WTC11 (cell line): ENCODE data around the gene XPR1.

Experiments
- AFF4 ChIP-seq: sonication (generic); formaldehyde crosslinking; IDR thresholded peaks from 2 replicates; pipeline ENCODE4 v1.8.1; 2023; ENCODE audit warnings: mild to moderate bottlenecking, missing genetic modification reagents, borderline replicate concordance
- CDX4 ChIP-seq: fragments of 250-450 bp; sonication (Bioruptor Pico); IDR thresholded peaks from 2 replicates; pipeline ENCODE4 v1.9.0; 2021; ENCODE audit warnings: moderate library complexity, mild to moderate bottlenecking, inconsistent platforms, borderline replicate concordance
- CREB1 ChIP-seq: sonication (generic); formaldehyde crosslinking; IDR thresholded peaks from 2 replicates; pipeline ENCODE4 v1.8.0; 2023; ENCODE audit warnings: mild to moderate bottlenecking, missing genetic modification reagents
- CTCF ChIP-seq: fragments of 200-600 bp; IDR thresholded peaks from 2 replicates; pipeline ENCODE4 v1.8.0; 2022; ENCODE audit warnings: antibody characterized with exemption
- ELF4 ChIP-seq: sonication (generic); formaldehyde crosslinking; IDR thresholded peaks from 2 replicates; pipeline ENCODE4 v1.8.1; 2022; ENCODE audit warnings: low read depth, mild to moderate bottlenecking, moderate library complexity, missing genetic modification reagents
- FOXJ3 ChIP-seq: sonication (generic); formaldehyde crosslinking; IDR thresholded peaks from 2 replicates; pipeline ENCODE4 v1.9.0; 2021; ENCODE audit warnings: missing genetic modification reagents, mild to moderate bottlenecking, borderline replicate concordance
- GABPB1 ChIP-seq: sonication (generic); formaldehyde crosslinking; IDR thresholded peaks from 2 replicates; pipeline ENCODE4 v1.8.1; 2023; ENCODE audit warnings: mild to moderate bottlenecking, missing genetic modification reagents
- IRF2 ChIP-seq: sonication (generic); formaldehyde crosslinking; IDR thresholded peaks from 2 replicates; pipeline ENCODE4 v1.8.0; 2022; ENCODE audit warnings: low read depth, missing genetic modification reagents, borderline replicate concordance
- JUN ChIP-seq: sonication (generic); formaldehyde crosslinking; IDR thresholded peaks from 2 replicates; pipeline ENCODE4 v1.8.0; 2023; ENCODE audit warnings: mild to moderate bottlenecking, missing genetic modification reagents
- MAX ChIP-seq: sonication (generic); formaldehyde crosslinking; IDR thresholded peaks from 2 replicates; pipeline ENCODE4 v1.8.0; 2022; ENCODE audit warnings: mild to moderate bottlenecking, missing genetic modification reagents
- PREB ChIP-seq: sonication (generic); formaldehyde crosslinking; IDR thresholded peaks from 2 replicates; pipeline ENCODE4 v1.8.1; 2022; ENCODE audit warnings: mild to moderate bottlenecking, missing genetic modification reagents, moderate library complexity, borderline replicate concordance
- SP1 ChIP-seq: sonication (generic); formaldehyde crosslinking; conservative IDR thresholded peaks from 2 replicates; pipeline ENCODE4 v1.8.1; 2022; ENCODE audit warnings: missing genetic modification reagents
- ZNF423 ChIP-seq: fragments of 250-450 bp; sonication (Bioruptor Pico); IDR thresholded peaks from 2 replicates; pipeline ENCODE4 v2.1.2; 2022; ENCODE audit warnings: mild to moderate bottlenecking, moderate library complexity
- ZNF425 ChIP-seq: fragments of 250-450 bp; sonication (Bioruptor Pico); conservative IDR thresholded peaks from 2 replicates; pipeline ENCODE4 v1.9.0; 2021; ENCODE audit warnings: mild to moderate bottlenecking

- TF ChIP-seq GABPB1 (CRISPR knock-in tag), result no peak
- TF ChIP-seq JUN, result no peak
- TF ChIP-seq CTCF, result no peak
- no peak for TF ChIP-seq PREB (CRISPR knock-in tag)
- no peak for TF ChIP-seq ZNF423 (CRISPR knock-in tag)
- TF ChIP-seq CREB1, result no peak
- no peak for TF ChIP-seq SP1
- no peak for TF ChIP-seq MAX (CRISPR knock-in tag)
- TF ChIP-seq CDX4 (CRISPR knock-in tag), result no peak
- no peak for TF ChIP-seq IRF2 (CRISPR knock-in tag)
- no peak for TF ChIP-seq AFF4 (CRISPR knock-in tag)
- no peak for TF ChIP-seq ELF4 (CRISPR knock-in tag)
- no peak for TF ChIP-seq ZNF425
- no peak for TF ChIP-seq FOXJ3
Measured at GRCh38 chr1:180775801-180776200, 144.0 kb downstream of the XPR1 start.
